ENCODE measurements around the gene KNTC1. TPM values are rescaled to one million over a fixed set of nuclear protein-coding genes. Genes with fewer than 3 reads are reported as not detected.

KNTC1 gene
- total RNA-seq, 2 donors from 2014 or later, result 2.2 to 3.0 TPM

DNA sequence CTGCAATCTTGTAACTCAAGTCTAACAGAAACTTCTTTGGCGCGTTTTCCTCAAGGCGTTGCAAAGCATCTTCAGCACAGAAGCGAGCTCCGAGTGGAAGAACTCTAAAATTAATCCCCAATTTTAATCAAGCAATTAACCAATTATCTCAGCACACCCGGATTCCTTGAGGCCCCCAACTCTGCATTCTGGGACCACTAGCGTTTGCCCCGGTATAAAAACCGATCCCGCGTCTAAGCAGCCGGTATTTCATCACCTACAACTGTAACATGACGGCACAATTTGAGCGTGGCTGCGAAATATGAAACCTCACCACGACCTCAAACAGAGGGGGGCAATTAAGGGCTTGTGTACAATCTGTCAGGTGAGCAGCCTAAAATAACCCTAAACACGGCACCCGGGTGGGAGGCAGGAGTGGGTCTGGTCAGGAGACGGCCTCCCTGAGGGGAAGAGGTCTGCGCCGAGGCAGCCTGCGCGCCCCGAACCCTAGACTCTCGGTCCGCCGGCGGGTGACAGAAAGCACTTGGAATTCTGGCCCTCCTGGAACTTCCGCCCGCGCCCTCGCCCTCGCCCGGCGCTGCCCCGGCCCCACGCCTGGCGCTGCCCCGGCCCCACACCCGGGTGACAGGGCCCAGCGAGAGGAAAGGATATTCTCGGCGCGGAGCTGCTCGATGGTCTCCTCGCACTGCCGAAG lies 26.9 kb upstream of the KNTC1 start:
- peak; percentile 70 for DNase-seq (ENCODE audit: low spot score)
- Histone ChIP-seq H3K27ac (peak overlapping the region; percentile 99), H3K4me1 (peaks cover 0 to 25% of the 10 kb centered on the region in 2 donors), H3K36me3 (peaks cover 25% of the 10 kb centered on the region), H3K4me3 (peak overlapping the region; percentile 88 to 91), H3K9me3 (no peaks in the 10 kb centered on the region), H3K27me3 (no peaks in the 10 kb centered on the region)
- TF ChIP-seq, protein P1, sequence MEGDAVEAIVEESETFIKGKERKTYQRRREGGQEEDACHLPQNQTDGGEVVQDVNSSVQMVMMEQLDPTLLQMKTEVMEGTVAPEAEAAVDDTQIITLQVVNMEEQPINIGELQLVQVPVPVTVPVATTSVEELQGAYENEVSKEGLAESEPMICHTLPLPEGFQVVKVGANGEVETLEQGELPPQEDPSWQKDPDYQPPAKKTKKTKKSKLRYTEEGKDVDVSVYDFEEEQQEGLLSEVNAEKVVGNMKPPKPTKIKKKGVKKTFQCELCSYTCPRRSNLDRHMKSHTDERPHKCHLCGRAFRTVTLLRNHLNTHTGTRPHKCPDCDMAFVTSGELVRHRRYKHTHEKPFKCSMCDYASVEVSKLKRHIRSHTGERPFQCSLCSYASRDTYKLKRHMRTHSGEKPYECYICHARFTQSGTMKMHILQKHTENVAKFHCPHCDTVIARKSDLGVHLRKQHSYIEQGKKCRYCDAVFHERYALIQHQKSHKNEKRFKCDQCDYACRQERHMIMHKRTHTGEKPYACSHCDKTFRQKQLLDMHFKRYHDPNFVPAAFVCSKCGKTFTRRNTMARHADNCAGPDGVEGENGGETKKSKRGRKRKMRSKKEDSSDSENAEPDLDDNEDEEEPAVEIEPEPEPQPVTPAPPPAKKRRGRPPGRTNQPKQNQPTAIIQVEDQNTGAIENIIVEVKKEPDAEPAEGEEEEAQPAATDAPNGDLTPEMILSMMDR (IDR thresholded peaks at IDR 0.05), result no peak

DNA sequence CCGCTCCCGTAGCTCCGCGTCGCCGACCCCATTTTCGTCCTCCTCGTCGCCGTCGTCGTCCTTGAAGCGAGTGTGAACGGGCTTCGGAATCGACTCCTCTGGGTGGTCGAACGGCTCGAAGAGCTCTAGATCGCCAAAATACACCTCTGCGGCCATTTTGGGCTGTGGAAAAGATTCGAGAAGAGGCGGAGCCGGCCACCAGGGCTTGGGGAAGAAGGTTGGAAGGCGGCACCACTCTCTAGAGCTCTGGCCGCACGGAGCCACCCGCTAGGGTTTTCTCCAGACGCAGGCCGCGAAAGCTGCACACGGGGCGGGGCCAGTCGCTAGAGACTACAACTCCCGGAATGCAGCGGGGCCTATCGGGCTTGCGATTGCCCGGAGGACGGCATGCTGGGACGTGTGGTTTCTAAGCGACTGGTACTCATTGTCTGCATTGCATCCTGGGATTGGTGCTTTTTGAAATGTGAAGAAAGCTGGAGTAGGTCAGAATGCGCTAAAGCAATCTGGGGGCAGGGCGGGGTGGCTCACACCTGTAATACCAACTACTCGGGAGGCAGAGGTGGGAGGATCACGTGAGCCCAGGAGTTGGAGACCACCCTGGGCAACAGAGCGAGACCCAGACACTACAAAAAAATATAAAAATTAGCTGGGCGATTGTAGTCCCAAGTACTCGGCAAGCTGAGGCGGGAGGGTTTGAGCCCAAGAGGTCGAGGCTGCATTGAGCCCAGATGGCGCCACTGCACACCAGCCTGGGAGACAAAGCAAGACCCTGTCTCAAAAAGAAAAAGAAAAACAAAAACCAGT lies 26.2 kb upstream of the KNTC1 start, which contains the start of gene ZCCHC8:
Gene ZCCHC8, minus strand, starts transcription at position 248 of the 804 bp plus-strand sequence. Its CDS starts 92 bp downstream, at position 156.
- peak; percentile 98 for DNase-seq (ENCODE audit: low spot score)

DNA sequence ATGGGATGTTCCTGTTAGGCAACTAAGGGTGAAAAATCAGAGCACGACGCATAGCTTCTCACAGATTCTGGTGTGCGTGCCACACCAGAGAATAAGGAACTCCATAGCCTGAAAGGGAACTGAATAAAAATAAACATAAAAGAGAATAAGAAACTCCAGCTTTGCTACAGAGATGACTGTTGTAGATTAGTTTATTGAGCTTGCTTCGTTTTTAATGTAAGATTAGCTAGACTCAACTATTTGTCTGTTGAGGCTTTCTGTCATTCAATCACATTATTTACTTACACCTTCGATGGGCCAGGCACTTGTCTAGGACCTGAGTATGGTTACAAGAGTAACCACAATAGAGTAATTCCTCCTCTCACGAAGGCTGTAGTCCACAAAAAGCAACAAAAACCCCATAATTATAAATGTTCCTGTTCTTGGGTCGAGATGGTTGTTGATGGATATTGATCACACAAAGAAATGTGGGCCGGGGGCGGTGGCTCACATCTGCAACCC lies 25.5 kb upstream of the KNTC1 start:
- H3K4me3 ChIP-seq, result peak overlapping the region in 1 of 2 donors; percentile 88
- peaks cover 37% of the 10 kb centered on the region for H3K36me3 ChIP-seq
- peak overlapping the region in 1 of 2 donors; percentile 99 for H3K27ac ChIP-seq
- DNase-seq (ENCODE audit: low spot score), result no peak
- peaks cover 0 to 25% of the 10 kb centered on the region in 2 donors for H3K4me1 ChIP-seq
- TF ChIP-seq, protein P1 (IDR thresholded peaks at IDR 0.05), result no peak
- no peaks in the 10 kb centered on the region for H3K9me3 ChIP-seq
- no peaks in the 10 kb centered on the region for H3K27me3 ChIP-seq

More for the DNA sequence above, 26.2 kb upstream of the KNTC1 start, which contains the start of gene ZCCHC8:
- H3K27ac ChIP-seq, result peak within 1 kb of the TSS; percentile 99
- no peaks in the 10 kb centered on the region for H3K27me3 ChIP-seq
- H3K9me3 ChIP-seq, result no peaks in the 10 kb centered on the region
- TF ChIP-seq, protein P1 (IDR thresholded peaks at IDR 0.05), result peak in 1 of 2 donors; percentile 25
- peaks cover 0 to 25% of the 10 kb centered on the region in 2 donors for H3K4me1 ChIP-seq
- H3K4me3 ChIP-seq, result peak within 1 kb of the TSS; percentile 88 to 91
- H3K36me3 ChIP-seq, result peaks cover 32% of the 10 kb centered on the region

DNA sequence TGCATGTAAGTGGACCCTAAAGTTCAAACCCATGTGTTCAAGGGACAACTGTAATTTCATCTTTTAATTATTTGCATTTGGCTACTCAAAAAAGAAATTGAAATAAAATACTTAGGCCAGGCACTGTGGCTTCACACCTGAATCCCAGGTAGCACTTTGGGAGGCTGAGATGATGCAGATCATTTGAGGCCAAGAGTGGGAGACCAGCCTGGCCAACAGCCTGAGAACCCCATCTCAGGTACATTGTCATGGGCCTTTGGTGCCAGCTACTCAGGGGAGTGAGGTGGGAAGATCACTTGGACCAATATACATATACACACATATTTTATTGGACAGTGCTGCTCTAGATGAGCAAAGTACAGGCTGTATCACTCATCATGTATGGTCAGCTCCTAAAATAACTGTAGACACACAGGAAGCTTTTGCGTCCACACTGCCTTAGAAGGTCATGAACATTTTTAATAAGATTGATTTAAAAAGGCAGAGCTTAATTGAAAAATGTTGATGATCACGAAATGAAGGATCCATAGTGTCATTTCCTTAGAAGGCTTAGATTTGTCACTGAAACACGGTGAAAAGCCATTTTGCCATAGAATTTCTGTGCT lies 23.8 kb upstream of the KNTC1 start:
- H3K4me1 ChIP-seq, result peaks cover 0 to 24% of the 10 kb centered on the region in 2 donors
- H3K36me3 ChIP-seq, result peaks cover 52% of the 10 kb centered on the region
- no peak for DNase-seq (ENCODE audit: low spot score)
- H3K9me3 ChIP-seq, result no peaks in the 10 kb centered on the region
- H3K27me3 ChIP-seq, result no peaks in the 10 kb centered on the region
- TF ChIP-seq, protein P1 (IDR thresholded peaks at IDR 0.05), result no peak
- no peak overlapping the region for H3K27ac ChIP-seq
- no peak overlapping the region for H3K4me3 ChIP-seq

DNA sequence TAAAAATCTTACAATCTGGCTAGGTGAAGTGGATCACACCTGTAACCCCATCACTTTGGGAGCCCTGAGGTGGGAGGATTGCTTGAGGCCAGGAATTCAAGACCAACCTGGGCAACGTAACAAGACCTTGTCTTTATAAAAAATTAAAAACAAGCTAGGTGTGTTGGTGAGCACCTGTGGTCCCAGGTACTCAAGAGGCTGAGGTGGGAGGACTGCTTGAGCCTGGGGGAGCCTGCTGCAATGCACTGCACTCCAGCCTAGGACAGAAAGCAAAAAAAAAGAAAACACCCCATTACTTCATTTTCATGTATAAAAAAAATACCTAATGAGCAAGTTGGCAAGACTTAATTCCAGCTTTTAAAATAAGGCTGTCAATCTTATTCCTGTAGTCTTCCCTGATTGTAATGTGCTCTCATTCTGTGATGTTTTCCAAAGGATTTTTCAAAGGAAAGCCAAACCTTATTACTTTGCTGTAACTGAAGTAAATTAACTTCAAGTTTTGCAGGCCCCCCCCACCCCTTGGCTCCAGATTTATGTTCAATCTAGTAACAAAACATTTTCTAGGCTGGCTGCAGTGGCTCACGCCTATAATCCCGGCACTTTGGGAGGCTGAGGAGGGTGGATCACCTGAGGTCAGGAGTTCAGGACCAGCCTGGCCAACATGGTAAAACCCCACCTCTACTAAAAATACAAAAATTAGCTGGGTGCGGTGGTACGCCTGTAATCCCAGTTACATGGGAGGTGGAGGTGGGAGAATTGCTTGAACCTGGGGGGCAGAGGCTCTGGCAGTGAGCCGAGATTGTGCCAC lies 23.1 kb upstream of the KNTC1 start:
- H3K36me3 ChIP-seq, result peaks cover 59% of the 10 kb centered on the region

More for the DNA sequence above, 23.1 kb upstream of the KNTC1 start:
- H3K9me3 ChIP-seq, result no peaks in the 10 kb centered on the region
- TF ChIP-seq, protein P1 (IDR thresholded peaks at IDR 0.05), result no peak
- H3K4me1 ChIP-seq, result peaks cover 0 to 18% of the 10 kb centered on the region in 2 donors
- no peak overlapping the region for H3K27ac ChIP-seq
- no peak for DNase-seq (ENCODE audit: low spot score)
- no peaks in the 10 kb centered on the region for H3K27me3 ChIP-seq
- no peak overlapping the region for H3K4me3 ChIP-seq
